Kidney epithelial cell (primary cell): ENCODE data around the gene CADM3. TPM values are rescaled to one million over a fixed set of nuclear protein-coding genes. Genes with fewer than 3 reads are reported as not detected.
A peak's percentile ranks its signal among the peaks of the same experiment; 100 is the strongest.

ENCODE experiments used
- DNase-seq: peaks from one replicate; pipeline ENCODE4 v3.0.0-alpha.2; 2010; ENCODE audit warnings: low read depth
- H3K27me3 ChIP-seq: 2 replicates; pipeline ENCODE4 v1.6.0; 2011; ENCODE audit warnings: low read length; ENCODE audit not compliant: control insufficient read depth, insufficient read depth
- H3K36me3 ChIP-seq: 2 replicates; pipeline ENCODE4 v1.5.1; 2011; ENCODE audit warnings: low read length; ENCODE audit not compliant: control insufficient read depth, insufficient read depth
- H3K4me3 ChIP-seq: 2 replicates; pipeline ENCODE4 v1.5.1; 2011; ENCODE audit warnings: low read depth, mild to moderate bottlenecking, control low read depth, low read length
- total RNA-seq: library from RNA; depleted of rRNA; stranded (reverse); fragments of >200 nt; gene quantifications from 2 replicates; pipeline ENCODE4 v1.2.3, GENCODE V29; 2015
- TF ChIP-seq, protein P1 (sequence below): IDR thresholded peaks from 2 replicates; pipeline ENCODE4 v1.5.1; 2011; ENCODE audit warnings: mild to moderate bottlenecking, moderate library complexity, low read length, control low read depth, inconsistent platforms; ENCODE audit not compliant: insufficient read depth, poor library complexity, severe bottlenecking

CADM3 gene
- total RNA-seq, 1 donor from 2014 or later = 0.04 TPM

DNA sequence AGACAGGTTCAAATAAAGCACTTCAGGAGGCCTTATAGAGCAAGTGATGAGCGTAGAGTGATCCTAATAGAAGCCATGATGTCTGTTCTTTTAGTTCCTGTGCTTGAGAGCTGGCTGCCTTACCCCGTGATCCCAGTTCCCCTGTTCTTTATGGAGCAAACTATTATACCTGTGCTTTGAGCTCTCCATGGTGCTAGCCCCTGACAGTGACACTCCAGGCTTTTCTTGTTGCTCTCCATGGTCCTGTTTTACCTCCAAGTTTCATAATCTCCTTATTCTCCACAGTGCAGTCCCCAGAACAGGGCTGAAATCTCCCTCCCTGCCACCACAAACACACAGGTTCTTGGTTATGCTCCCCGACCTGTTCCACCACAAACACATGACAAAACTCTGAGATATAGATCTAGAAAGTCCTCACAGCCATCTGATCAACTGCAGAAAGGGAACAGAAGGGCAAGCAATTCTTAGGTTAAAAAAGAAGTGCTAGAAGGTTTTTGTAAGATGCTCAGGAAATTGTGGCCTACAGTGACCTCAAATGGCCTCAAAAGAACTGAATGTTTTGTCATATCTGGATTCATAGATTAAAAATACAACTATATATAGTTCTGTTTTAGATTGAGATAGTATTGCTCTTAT lies 6.0 kb downstream of the CADM3 start:
- H3K36me3 ChIP-seq = no peaks in the 10 kb centered on the region
- no peak overlapping the region for H3K4me3 ChIP-seq
- TF ChIP-seq, protein P1, sequence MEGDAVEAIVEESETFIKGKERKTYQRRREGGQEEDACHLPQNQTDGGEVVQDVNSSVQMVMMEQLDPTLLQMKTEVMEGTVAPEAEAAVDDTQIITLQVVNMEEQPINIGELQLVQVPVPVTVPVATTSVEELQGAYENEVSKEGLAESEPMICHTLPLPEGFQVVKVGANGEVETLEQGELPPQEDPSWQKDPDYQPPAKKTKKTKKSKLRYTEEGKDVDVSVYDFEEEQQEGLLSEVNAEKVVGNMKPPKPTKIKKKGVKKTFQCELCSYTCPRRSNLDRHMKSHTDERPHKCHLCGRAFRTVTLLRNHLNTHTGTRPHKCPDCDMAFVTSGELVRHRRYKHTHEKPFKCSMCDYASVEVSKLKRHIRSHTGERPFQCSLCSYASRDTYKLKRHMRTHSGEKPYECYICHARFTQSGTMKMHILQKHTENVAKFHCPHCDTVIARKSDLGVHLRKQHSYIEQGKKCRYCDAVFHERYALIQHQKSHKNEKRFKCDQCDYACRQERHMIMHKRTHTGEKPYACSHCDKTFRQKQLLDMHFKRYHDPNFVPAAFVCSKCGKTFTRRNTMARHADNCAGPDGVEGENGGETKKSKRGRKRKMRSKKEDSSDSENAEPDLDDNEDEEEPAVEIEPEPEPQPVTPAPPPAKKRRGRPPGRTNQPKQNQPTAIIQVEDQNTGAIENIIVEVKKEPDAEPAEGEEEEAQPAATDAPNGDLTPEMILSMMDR = no peak
- peak; percentile 21 for DNase-seq
- H3K27me3 ChIP-seq = peaks cover 11% of the 10 kb centered on the region

DNA sequence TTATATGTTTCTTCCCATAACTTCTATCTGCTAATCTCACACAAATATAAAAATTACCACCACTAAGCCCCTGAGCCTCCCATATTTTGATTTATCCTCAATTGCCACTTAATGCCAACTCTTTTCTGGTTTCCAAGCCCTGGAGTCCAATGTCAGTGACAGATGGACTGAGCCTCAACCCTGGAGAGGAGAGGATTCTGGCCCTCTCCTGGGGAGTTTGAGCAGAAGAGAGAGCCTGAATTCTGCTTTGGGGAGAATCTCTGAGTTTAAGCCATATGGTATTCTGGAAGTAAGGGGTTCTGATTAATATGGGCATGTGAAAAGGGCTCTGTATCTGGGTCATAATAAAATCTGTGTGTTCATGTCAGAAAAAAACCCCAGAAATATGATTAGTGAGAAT lies 8.5 kb downstream of the CADM3 start:
- TF ChIP-seq, protein P1 = no peak
- no peak for DNase-seq
- no peaks in the 10 kb centered on the region for H3K27me3 ChIP-seq

DNA sequence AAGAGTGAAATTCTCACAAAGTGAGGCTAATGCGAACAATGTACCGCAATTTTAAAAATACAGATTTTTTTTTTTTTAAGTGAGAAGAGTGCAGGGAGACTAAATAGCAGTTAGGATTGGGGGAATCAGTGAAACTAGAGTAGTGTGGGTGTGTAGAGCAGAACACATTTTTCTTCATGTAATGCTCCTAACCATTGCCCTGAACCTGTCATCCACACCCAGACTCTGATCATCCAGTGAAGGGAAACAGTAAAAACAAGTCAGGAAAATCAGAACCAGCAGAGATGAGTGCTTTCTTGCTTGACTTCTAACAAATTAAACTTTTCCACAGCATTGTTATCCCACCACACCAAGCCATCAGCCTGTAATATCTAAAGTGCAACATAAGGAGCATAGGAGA lies 9.1 kb downstream of the CADM3 start:
- no peaks in the 10 kb centered on the region for H3K36me3 ChIP-seq
- H3K4me3 ChIP-seq = no peak overlapping the region
- TF ChIP-seq, protein P1 = no peak
- no peaks in the 10 kb centered on the region for H3K27me3 ChIP-seq
- DNase-seq = no peak

More for the DNA sequence above, 8.5 kb downstream of the CADM3 start:
- H3K36me3 ChIP-seq = no peaks in the 10 kb centered on the region
- H3K4me3 ChIP-seq = no peak overlapping the region

DNA sequence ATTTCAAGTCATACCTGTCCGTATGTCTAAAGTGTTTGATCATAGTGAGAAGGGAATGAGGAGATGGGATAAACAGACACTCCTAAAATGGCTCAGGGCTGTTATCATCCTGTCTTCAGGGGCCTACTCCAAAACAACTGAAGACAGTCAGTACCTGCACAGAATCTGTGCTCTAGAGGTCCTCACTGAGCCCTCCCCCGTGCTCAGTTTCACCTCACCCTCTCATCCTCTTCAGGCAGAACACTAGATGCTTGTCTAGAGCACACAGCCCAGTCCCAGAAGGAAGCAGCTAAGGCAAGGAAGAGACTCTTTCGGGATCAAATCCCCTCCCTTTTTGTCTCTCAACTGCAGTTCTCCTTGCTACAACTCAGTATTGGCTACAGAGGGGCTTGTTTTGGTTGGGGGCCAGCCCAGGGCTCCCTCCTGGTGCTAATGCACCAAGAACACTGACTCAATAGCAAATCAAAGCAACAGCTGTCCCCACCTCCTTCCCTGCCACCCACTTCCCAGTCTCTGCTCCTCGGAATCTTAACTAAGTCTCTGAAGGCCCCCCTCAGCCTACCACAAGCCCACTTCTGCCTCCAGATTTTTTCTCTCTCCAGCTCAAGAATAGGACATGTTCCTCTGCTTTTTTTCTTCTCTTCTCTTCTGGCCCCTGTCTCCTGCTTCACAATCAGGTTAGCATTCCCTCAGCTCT lies 10.1 kb downstream of the CADM3 start:
- Histone ChIP-seq H3K4me3 (no peak overlapping the region), H3K36me3 (no peaks in the 10 kb centered on the region), H3K27me3 (no peaks in the 10 kb centered on the region)
- DNase-seq = no peak
- TF ChIP-seq, protein P1 = no peak

DNA sequence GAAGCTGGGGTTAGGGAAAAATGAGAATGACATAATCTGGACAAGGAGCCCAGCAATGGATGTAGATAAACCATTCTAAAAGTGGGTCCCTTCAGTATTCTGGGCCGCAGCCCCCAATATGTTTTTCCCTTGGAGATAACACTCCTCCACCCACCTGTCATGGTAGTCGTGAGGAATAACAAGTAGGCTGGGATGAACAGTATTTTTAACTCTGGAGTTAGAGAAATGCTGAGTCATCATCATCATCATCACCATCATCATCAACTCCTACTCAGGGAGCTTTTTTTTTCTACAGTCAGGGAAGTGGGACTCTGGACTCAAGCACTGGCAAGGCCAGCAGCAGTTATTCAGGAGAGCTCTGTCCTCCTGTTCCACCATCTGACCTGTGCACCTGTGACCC lies 12.8 kb downstream of the CADM3 start:
- peaks cover 19% of the 10 kb centered on the region for H3K27me3 ChIP-seq
- TF ChIP-seq, protein P1 = no peak
- DNase-seq = no peak
- H3K4me3 ChIP-seq = no peak overlapping the region
- no peaks in the 10 kb centered on the region for H3K36me3 ChIP-seq

DNA sequence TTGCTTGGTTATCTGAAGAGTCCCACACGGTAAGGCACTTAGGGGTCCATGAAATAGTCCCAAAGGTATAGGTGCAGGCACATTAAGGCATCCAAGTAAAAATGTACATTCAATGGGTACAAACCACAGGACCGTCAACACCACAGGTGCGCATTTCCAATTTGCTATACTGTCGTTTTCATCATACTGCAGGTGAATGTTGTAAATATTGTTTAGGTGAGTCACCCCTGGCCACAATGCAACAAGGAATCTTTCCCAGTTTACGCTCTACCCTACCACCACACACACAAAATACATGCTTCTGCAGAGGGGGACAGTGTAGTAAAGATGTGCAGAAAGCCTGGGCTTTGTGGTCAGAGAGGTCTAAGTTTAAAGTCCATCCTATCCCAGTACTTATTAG lies 13.7 kb downstream of the CADM3 start:
- TF ChIP-seq, protein P1 = no peak
- Histone ChIP-seq H3K4me3 (no peak overlapping the region), H3K36me3 (no peaks in the 10 kb centered on the region), H3K27me3 (peaks cover 19% of the 10 kb centered on the region)
- DNase-seq = no peak
